LNCaP clone FGC (cell line): Measurements from ENCODE around the gene NDUFAF7.

Source experiments
- DNase-seq: peaks from one replicate; pipeline ENCODE4 v3.0.0-alpha.2; 2011; ENCODE audit warnings: low read depth
- H3K4me3 ChIP-seq: 2 replicates; pipeline ENCODE4 v1.5.1; 2011; ENCODE audit warnings: mild to moderate bottlenecking, low read depth, low read length, control low read depth
- TF ChIP-seq, protein P1 (sequence below): IDR thresholded peaks from 2 replicates; pipeline ENCODE4 v1.5.1; 2012; ENCODE audit warnings: mild to moderate bottlenecking; ENCODE audit not compliant: control insufficient read depth, insufficient read depth; ENCODE audit errors: extremely low read depth

NDUFAF7 gene

DNA sequence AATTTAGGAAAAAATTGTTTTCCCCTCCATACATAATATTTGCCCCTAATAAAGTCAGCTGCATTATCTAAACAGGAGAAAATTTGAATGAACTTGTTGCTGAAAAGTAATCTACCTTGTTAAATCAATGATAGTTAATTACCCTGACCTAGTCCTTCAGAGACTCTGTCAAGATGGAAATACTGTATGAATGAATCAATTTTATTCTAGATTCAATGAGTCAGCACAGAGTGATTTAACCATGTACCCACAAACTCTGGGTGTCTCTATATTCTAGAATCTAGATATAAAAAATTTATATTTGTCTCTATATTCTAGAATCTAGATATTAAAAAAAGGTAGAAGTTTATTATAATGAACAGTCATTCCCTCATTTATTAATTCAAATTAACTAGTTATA is 36.2 kb downstream of the NDUFAF7 start:
- TF ChIP-seq, protein P1, sequence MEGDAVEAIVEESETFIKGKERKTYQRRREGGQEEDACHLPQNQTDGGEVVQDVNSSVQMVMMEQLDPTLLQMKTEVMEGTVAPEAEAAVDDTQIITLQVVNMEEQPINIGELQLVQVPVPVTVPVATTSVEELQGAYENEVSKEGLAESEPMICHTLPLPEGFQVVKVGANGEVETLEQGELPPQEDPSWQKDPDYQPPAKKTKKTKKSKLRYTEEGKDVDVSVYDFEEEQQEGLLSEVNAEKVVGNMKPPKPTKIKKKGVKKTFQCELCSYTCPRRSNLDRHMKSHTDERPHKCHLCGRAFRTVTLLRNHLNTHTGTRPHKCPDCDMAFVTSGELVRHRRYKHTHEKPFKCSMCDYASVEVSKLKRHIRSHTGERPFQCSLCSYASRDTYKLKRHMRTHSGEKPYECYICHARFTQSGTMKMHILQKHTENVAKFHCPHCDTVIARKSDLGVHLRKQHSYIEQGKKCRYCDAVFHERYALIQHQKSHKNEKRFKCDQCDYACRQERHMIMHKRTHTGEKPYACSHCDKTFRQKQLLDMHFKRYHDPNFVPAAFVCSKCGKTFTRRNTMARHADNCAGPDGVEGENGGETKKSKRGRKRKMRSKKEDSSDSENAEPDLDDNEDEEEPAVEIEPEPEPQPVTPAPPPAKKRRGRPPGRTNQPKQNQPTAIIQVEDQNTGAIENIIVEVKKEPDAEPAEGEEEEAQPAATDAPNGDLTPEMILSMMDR, result no peak

DNA sequence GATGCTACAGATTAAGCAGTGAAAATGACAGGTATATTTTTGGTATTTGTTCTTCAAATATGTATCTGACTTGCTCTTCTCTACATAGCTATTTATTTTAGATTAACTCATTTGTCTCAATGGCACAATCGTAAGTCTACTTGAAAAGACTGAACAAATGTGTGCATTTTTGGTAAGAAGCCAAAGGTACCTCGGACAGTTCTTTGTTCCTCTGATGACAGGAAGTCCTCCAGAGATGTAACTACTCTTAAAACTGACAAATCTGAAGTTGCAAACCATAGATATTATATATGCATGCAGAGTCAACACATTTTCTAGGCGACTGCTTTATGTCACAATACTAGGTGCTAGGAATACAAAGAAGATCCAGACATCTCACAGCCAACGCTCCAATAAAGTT is 36.7 kb downstream of the NDUFAF7 start:
- H3K4me3 ChIP-seq, result no peak overlapping the region

More for the DNA sequence above, 36.2 kb downstream of the NDUFAF7 start:
- H3K4me3 ChIP-seq, result no peak overlapping the region
- no peak for DNase-seq

DNA sequence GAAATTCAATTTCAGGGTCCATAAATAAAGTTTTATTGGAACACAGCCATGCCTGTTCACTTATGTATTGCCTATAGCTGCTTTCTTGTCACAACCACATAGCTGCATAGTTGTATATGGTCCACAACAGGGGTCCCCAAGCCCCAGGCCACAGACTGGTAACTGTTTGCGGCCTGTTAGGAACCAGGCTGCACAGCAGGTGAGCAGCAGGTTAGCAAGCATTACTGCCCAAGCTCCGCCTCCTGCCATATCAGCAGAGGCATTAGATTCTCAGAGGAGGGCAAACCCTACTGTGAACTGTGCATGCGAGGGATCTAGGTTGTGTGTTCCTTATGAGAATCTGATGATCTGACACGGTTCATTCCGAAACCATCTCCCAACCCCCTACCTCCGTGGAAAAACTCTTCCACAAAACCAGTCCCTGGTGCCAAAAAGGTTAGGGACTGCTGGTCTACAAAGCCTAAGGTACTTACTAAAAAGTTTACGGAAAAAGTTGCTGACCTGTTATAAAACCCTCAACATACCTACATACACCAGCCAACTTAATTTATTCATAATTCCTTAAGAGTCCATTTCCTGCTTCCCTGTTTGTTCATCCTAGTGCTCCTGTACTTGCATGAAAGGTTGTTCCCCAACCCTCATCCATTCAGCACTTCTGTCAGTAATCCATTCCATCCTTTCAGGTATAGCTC is 40.1 kb downstream of the NDUFAF7 start:
- H3K4me3 ChIP-seq, result no peak overlapping the region
- TF ChIP-seq, protein P1, result no peak
- no peak for DNase-seq

More for the DNA sequence above, 36.7 kb downstream of the NDUFAF7 start:
- DNase-seq, result no peak
- TF ChIP-seq, protein P1, result no peak

DNA sequence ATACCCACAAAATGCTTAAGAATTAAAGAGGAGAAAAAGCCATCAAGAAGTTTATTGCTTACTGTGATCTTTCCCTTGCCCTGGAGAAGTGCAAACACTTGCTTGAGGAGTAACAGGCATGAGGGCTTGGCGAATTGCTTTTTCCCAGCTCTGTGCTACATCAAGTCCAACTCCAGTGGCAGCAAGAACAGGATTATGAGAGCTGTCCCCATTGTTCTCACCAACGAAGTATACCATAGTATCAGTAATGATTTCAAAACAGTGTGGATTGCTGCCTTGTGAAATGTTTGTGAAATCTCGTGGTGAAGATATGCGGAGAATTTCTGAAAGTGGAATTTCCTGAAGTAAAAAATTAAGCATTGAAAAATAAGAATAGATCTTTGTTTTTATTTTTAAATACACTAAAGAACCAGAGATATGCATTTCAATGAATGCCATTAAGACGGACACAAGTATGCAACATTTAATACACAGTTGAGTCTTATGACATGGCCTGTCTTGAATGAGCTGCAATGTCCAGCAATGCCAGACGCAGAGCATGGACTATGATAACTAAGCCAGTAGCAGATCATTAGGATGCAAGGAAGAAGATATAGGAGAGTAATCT is 43.0 kb downstream of the NDUFAF7 start:
- TF ChIP-seq, protein P1, result no peak
- no peak overlapping the region for H3K4me3 ChIP-seq
- no peak for DNase-seq

DNA sequence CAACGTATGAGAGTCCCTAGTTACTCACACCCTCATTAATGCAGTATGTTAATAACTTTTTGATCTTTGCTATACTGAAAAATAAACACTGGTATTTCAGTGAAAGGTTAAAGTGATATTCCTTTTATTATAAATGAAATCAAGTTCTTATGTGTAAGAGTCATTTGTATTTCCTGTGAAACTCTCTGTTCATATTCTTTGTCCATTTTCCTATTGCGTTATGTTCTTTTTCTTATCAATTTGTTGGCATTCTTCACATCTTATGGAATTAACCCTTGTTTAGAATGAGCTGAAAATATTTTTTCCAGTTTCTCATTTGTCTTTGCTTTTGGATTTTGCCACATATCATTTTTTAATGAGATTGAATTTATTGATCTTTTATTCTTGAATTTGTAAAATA is 44.8 kb downstream of the NDUFAF7 start:
- TF ChIP-seq, protein P1, result no peak
- H3K4me3 ChIP-seq, result no peak overlapping the region
- no peak for DNase-seq

DNA sequence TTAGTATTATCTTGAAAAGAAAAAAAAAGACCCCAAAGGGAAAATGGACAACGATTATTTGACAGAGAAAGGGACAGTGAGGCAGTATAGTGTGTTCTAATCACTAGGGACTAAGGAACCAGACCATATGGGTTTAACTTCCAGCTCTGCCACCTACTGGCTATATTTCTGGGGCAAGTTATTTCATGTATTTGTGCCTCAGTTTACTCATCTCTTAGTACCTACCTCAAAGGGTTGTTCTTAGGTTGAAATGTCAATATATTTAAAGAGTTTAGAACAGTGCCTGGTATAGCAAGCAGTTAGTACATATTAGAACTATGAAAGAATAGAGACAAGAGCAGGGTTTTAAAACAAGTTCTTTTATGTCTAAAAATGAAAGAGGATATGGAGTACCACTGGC is 50.5 kb downstream of the NDUFAF7 start:
- no peak overlapping the region for H3K4me3 ChIP-seq
- TF ChIP-seq, protein P1, result no peak
- DNase-seq, result no peak

DNA sequence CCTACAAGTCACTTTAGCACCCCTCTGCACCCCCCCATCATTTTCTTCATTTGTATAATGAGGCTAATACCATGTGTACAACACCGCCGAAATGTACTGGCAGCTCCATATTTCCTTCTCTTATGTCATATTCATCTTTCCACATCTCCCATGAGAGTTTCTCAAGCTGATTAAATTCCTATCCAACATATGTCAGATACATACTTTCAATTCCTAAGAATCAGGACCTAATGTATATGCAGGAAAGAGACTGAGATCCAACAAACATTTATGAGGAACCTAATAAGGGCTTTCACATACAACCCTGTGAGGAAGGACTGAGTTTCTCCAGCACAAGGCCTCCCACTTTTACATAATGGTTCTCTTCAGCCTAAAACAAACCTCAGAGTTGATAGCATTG is 51.3 kb downstream of the NDUFAF7 start:
- H3K4me3 ChIP-seq, result no peak overlapping the region
- TF ChIP-seq, protein P1, result no peak
- DNase-seq, result no peak
